NCI-H82 treated with DMSO at 0.1 percent for 48 hours (cell line): ENCODE data around the gene MRPL4.
"Not testable (repeated sequence)": the region's sequence is repeated elsewhere in the genome, so short reads cannot be mapped to it uniquely, and the experiment has no call there.

Experiments
- DNase-seq: peaks from one replicate; lab custom pipeline; 2025; ENCODE audit not compliant: unreplicated experiment; lab: John Stamatoyannopoulos, UW

The MRPL4 gene

GRCh38 chr19:10230173-10230860, 21.7 kb upstream of the MRPL4 start:
- DNase-seq = no peak

- peak; percentile 3 for DNase-seq
These were observed 21.0 kb upstream of the MRPL4 start, which contains the start of gene S1PR2 for GRCh38 chr19:10230861-10231611. S1PR2 (minus strand) TSS chr19:10231331; CDS start chr19:10224905, 6,426 bp downstream.

- no peak for DNase-seq
These were observed 20.3 kb upstream of the MRPL4 start for GRCh38 chr19:10231612-10232228.

- no peak for DNase-seq
These were observed 18.1 kb upstream of the MRPL4 start for GRCh38 chr19:10233946-10234345.

GRCh38 chr19:10235003-10235402, 17.0 kb upstream of the MRPL4 start:
- DNase-seq = no peak

- not testable (repeated sequence) for DNase-seq
These were observed 16.6 kb upstream of the MRPL4 start for GRCh38 chr19:10235409-10235808.

- no peak for DNase-seq
These were observed 14.3 kb upstream of the MRPL4 start for GRCh38 chr19:10237702-10238101.

GRCh38 chr19:10238172-10238783, 13.7 kb upstream of the MRPL4 start:
- DNase-seq = no peak

- DNase-seq = not testable (repeated sequence)
These were observed 10.1 kb upstream of the MRPL4 start for GRCh38 chr19:10241826-10242449.

GRCh38 chr19:10243606-10244005, 8.4 kb upstream of the MRPL4 start:
- DNase-seq = no peak

- no peak for DNase-seq
These were observed 6.7 kb upstream of the MRPL4 start for GRCh38 chr19:10245189-10245939.

GRCh38 chr19:10246511-10246910, 5.5 kb upstream of the MRPL4 start:
- DNase-seq = no peak

GRCh38 chr19:10252707-10253106, 693 bp downstream of the MRPL4 start:
- DNase-seq = no peak

GRCh38 chr19:10254244-10254643, 2.2 kb downstream of the MRPL4 start:
- no peak for DNase-seq

GRCh38 chr19:10255358-10255757, 3.3 kb downstream of the MRPL4 start:
- DNase-seq = no peak

GRCh38 chr19:10256551-10256950, 4.5 kb downstream of the MRPL4 start:
- no peak for DNase-seq

- DNase-seq = no peak
These were observed 5.1 kb downstream of the MRPL4 start for GRCh38 chr19:10256970-10257615.

GRCh38 chr19:10258080-10258710, 6.2 kb downstream of the MRPL4 start:
- DNase-seq = no peak

GRCh38 chr19:10259162-10259905, 7.3 kb downstream of the MRPL4 start:
- peak; percentile 56 for DNase-seq
